C4-2B (cell line): ENCODE measurements around the gene CALHM1.

Experiments
- H3K27ac ChIP-seq: fragments of 450-650 bp; 2 replicates; pipeline ENCODE4 v1.5.1; 2017
- CTCF ChIP-seq: fragments of 450-650 bp; conservative IDR thresholded peaks from 2 replicates; pipeline ENCODE4 v1.5.1; 2017; ENCODE audit warnings: mild to moderate bottlenecking
- ZFX ChIP-seq: fragments of 450-650 bp; IDR thresholded peaks from 2 replicates; pipeline ENCODE4 v1.6.1; 2017

Gene CALHM1

GRCh38 chr10:103445767-103446567 lies 12.7 kb downstream of the CALHM1 start:
- TF ChIP-seq ZFX, result no peak
- no peak for TF ChIP-seq CTCF
- H3K27ac ChIP-seq, result no peak overlapping the region

- TF ChIP-seq ZFX (no peak), CTCF (no peak)
- no peak overlapping the region for H3K27ac ChIP-seq
These were observed 13.3 kb downstream of the CALHM1 start for GRCh38 chr10:103445366-103445765.

- no peak overlapping the region for H3K27ac ChIP-seq
- TF ChIP-seq ZFX (no peak), CTCF (no peak)
These were observed 14.2 kb downstream of the CALHM1 start for GRCh38 chr10:103444478-103444877.

GRCh38 chr10:103443475-103444185 lies 15.1 kb downstream of the CALHM1 start:
- H3K27ac ChIP-seq, result no peak overlapping the region
- TF ChIP-seq ZFX, result no peak
- TF ChIP-seq CTCF, result no peak

- TF ChIP-seq CTCF (no peak), ZFX (no peak)
These were observed 16.7 kb downstream of the CALHM1 start for GRCh38 chr10:103442031-103442461.

GRCh38 chr10:103441611-103442010 lies 17.1 kb downstream of the CALHM1 start:
- H3K27ac ChIP-seq, result no peak overlapping the region
- TF ChIP-seq ZFX (no peak), CTCF (no peak)

More at GRCh38 chr10:103442031-103442461, 16.7 kb downstream of the CALHM1 start:
- no peak overlapping the region for H3K27ac ChIP-seq

- TF ChIP-seq CTCF (no peak), ZFX (no peak)
- no peak overlapping the region for H3K27ac ChIP-seq
These were observed 17.5 kb downstream of the CALHM1 start for GRCh38 chr10:103441206-103441605.
